Mesenchymal stem cell (in vitro differentiated cells and primary cell): ENCODE data around the gene TMEM202.

ENCODE experiments used
- DNase-seq: peaks from one replicate; pipeline ENCODE4 v3.0.0-alpha.2; 2013
- H2AFZ ChIP-seq: one replicate; pipeline ENCODE4 v1.6.1; 2013; ENCODE audit warnings: low read depth, mild to moderate bottlenecking, control low read depth, inconsistent platforms, low read length, moderate library complexity
- H2AK5ac ChIP-seq: 2 replicates; pipeline ENCODE4 v1.6.1; 2013; ENCODE audit warnings: low read length, moderate library complexity, mild to moderate bottlenecking, inconsistent platforms; ENCODE audit not compliant: severe bottlenecking
- H2BK120ac ChIP-seq: one replicate; pipeline ENCODE4 v1.6.1; 2013; ENCODE audit warnings: low read depth, mild to moderate bottlenecking, inconsistent platforms, low read length, moderate library complexity
- H2BK12ac ChIP-seq, 2 experiments: one replicate each; pipeline ENCODE4 v1.6.1; 2013; ENCODE audit warnings: inconsistent platforms in 2 of 2, low read length in 2 of 2, mild to moderate bottlenecking in 2 of 2, moderate library complexity in 2 of 2, control low read depth in 1 of 2
- H2BK15ac ChIP-seq: one replicate; pipeline ENCODE4 v1.6.1; 2013; ENCODE audit warnings: mild to moderate bottlenecking, low read depth, inconsistent platforms; ENCODE audit not compliant: poor library complexity, severe bottlenecking
- H2BK5ac ChIP-seq: 2 replicates; pipeline ENCODE4 v1.6.1; 2013; ENCODE audit warnings: low read depth, mild to moderate bottlenecking, low read length, control low read depth, inconsistent platforms; ENCODE audit not compliant: poor library complexity, severe bottlenecking
- H3K14ac ChIP-seq, 2 experiments: one replicate each; pipeline ENCODE4 v1.6.1; 2013; ENCODE audit warnings: inconsistent platforms in 2 of 2, low read length in 2 of 2, control low read depth in 1 of 2, mild to moderate bottlenecking in 1 of 2, moderate library complexity in 1 of 2
- H3K18ac ChIP-seq, 2 experiments: one replicate each; pipeline ENCODE4 v1.6.1; 2013; ENCODE audit warnings: inconsistent platforms in 2 of 2, low read length in 2 of 2, control low read depth in 1 of 2, low read depth in 1 of 2, mild to moderate bottlenecking in 1 of 2
- H3K23ac ChIP-seq, 2 experiments: one replicate each; pipeline ENCODE4 v1.6.1; 2013; ENCODE audit warnings: inconsistent platforms in 2 of 2, low read length in 2 of 2, mild to moderate bottlenecking in 2 of 2, moderate library complexity in 2 of 2, control low read depth in 1 of 2
- H3K27ac ChIP-seq: 2 replicates; pipeline ENCODE4 v1.5.1; 2013; ENCODE audit warnings: mild to moderate bottlenecking, moderate library complexity, low read length, control low read depth, inconsistent platforms; ENCODE audit not compliant: poor library complexity, severe bottlenecking
- H3K27me3 ChIP-seq, 2 experiments: 2 replicates each; pipeline versions ENCODE4 v1.6.1 to v1.7.0; 2013; ENCODE audit warnings: low read length in 2 of 2, mild to moderate bottlenecking in 2 of 2, moderate library complexity in 2 of 2, control low read depth in 1 of 2, inconsistent platforms in 1 of 2; ENCODE audit not compliant: control insufficient read depth in 1 of 2, insufficient read depth in 1 of 2
- H3K36me3 ChIP-seq, 2 experiments: 2 replicates each; pipeline versions ENCODE4 v1.6.1 to v1.7.0; 2013; ENCODE audit warnings: low read length in 2 of 2, control low read depth in 1 of 2, inconsistent platforms in 1 of 2, low read depth in 1 of 2, mild to moderate bottlenecking in 1 of 2; ENCODE audit not compliant: insufficient read depth in 2 of 2, control insufficient read depth in 1 of 2
- H3K4ac ChIP-seq, 2 experiments: one replicate each; pipeline ENCODE4 v1.6.1; 2013; ENCODE audit warnings: inconsistent platforms in 2 of 2, low read length in 2 of 2, mild to moderate bottlenecking in 2 of 2, moderate library complexity in 2 of 2, control low read depth in 1 of 2, low read depth in 1 of 2
- H3K4me1 ChIP-seq: 2 replicates; pipeline ENCODE4 v1.6.1; 2013; ENCODE audit warnings: low read depth, low read length, control low read depth; ENCODE audit not compliant: control insufficient read depth, insufficient read depth
- H3K4me2 ChIP-seq: 2 replicates; pipeline ENCODE4 v1.6.1; 2013; ENCODE audit warnings: low read length, mild to moderate bottlenecking, inconsistent platforms; ENCODE audit not compliant: poor library complexity, severe bottlenecking
- H3K4me3 ChIP-seq, 2 experiments: 2 replicates each; pipeline versions ENCODE4 v1.5.1 to v1.7.0; 2013; ENCODE audit warnings: low read length in 2 of 2, mild to moderate bottlenecking in 2 of 2, control low read depth in 1 of 2, low read depth in 1 of 2; ENCODE audit not compliant: insufficient read depth in 1 of 2
- H3K79me1 ChIP-seq: replicated peaks from 2 replicates; pipeline ENCODE4 v1.6.1; 2013; ENCODE audit warnings: mild to moderate bottlenecking, control low read depth, low read length, inconsistent platforms; ENCODE audit not compliant: poor library complexity, severe bottlenecking
- H3K9ac ChIP-seq: 2 replicates; pipeline ENCODE4 v1.7.0; 2013; ENCODE audit warnings: mild to moderate bottlenecking, low read length, moderate library complexity
- H3K9me3 ChIP-seq: 2 replicates; pipeline ENCODE4 v1.7.0; 2013; ENCODE audit warnings: mild to moderate bottlenecking, low read length; ENCODE audit not compliant: control insufficient read depth
- H4K8ac ChIP-seq: one replicate; pipeline ENCODE4 v1.6.1; 2013; ENCODE audit warnings: inconsistent platforms, mild to moderate bottlenecking, low read length, moderate library complexity
- H4K91ac ChIP-seq: one replicate; pipeline ENCODE4 v1.6.1; 2013; ENCODE audit warnings: mild to moderate bottlenecking, low read length, inconsistent platforms
- WGBS: methylation state at CpG from one replicate; pipeline ENCODE4 v1.1.7; 2013; ENCODE audit warnings: mixed read lengths; 5-methylcytosine and 5-hydroxymethylcytosine counted together

Gene TMEM202

GRCh38 chr15:72456684-72457083, 58.6 kb downstream of the TMEM202 start:
- Histone ChIP-seq H2BK5ac (no peak overlapping the region), H3K4me2 (no peak overlapping the region), H3K14ac (no peak overlapping the region), H2AFZ (no peak overlapping the region), H3K4me1 (no peaks in the 10 kb centered on the region), H4K91ac (no peak overlapping the region), H3K4ac (no peak overlapping the region), H3K79me1 (no peaks in the 10 kb centered on the region), H2BK15ac (no peak overlapping the region), H3K23ac (no peak overlapping the region), H4K8ac (no peak overlapping the region), H2BK12ac (no peak overlapping the region), H3K27me3 (no peaks in the 10 kb centered on the region), H3K9ac (no peak overlapping the region), H2AK5ac (no peak overlapping the region), H3K36me3 (no peaks in the 10 kb centered on the region), H3K4me3 (no peak overlapping the region), H3K9me3 (no peaks in the 10 kb centered on the region), H3K18ac (no peak overlapping the region), H3K27ac (no peak overlapping the region), H2BK120ac (no peak overlapping the region)
- 92% methylated on average over 2 of the region's 7 CpGs for WGBS
- DNase-seq: no peak
